Epidermal melanocyte (primary cell): ENCODE measurements around the gene LRRC31.

Experiments
- DNase-seq: peaks from one replicate; pipeline ENCODE4 v3.0.0; 2011; ENCODE audit warnings: low spot score; ENCODE audit not compliant: insufficient read length

The LRRC31 gene

GRCh38 chr3:169869484-169870220 is at the start of gene LRRC31:
Gene LRRC31, minus strand, starts transcription at chr3:169869935. Its CDS starts 128 bp downstream, at chr3:169869807.
- no peak for DNase-seq

- DNase-seq = peak; percentile 37
Observed at GRCh38 chr3:169914321-169914720, 44.6 kb upstream of the LRRC31 start.

DNA sequence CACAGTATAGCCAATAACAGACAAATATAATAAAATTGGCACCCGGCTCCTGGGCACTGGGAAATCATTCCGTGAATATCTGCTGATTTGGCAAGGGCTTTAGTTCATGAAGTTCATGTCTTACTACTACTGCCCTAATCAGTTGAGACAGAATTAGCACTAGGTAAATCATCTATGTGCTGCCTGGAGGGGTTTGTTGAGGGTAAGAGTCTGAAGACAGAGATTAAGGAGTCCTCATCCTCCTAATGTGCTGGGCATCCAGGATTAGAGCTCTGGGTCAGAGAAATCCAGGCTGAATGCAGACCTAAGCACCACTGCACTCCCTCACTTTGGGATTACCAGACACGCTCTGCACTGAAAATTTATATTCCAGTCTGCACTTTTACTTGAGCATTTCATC is 43.6 kb upstream of the LRRC31 start:
- DNase-seq = no peak

- DNase-seq = no peak
Observed at GRCh38 chr3:169911272-169911671, 41.5 kb upstream of the LRRC31 start, which contains the start of gene SAMD7. Gene SAMD7, plus strand, starts transcription at chr3:169911572. Its CDS starts 7,927 bp downstream, at chr3:169919499.

DNA sequence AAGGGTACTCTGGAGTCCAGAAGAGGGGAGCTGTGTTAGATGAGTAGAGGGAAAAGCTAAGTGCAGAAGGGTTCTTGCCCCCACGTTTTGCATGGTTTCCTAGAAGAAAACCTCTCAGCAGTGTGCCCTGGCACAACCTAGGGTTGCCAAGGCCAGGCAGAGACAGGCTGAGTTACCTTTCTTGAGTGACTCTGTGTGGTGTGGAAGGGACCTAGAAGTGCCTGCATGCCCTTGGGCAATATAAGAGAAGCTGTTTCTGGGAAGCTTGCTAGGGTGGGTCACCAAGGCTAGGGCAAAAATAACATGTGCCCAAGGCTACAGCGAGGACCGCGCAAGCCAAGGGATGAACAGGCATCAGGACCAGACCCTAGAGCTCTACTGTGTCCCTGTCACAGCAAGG is 38.2 kb upstream of the LRRC31 start:
- no peak for DNase-seq

DNA sequence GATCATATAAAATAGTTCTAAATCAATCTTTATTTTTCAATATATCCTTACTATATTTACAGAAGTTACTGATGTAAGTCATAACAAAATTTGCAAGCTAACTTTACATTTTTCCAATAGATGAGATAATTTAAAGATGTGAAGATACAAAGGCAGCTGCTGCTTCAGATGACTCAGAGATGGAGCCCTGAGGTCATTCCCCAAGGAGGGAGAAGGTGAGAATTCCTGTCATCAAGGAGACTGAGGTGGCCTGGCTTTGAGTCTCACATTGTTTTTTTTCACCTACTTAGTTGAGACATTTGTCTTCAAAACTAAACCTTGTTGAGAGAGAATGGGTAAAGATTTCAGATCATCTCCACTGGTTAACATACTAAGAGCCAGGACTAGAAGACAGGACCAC is 37.7 kb upstream of the LRRC31 start:
- DNase-seq = no peak

- DNase-seq = no peak
Observed at GRCh38 chr3:169905404-169905803, 35.7 kb upstream of the LRRC31 start.

DNA sequence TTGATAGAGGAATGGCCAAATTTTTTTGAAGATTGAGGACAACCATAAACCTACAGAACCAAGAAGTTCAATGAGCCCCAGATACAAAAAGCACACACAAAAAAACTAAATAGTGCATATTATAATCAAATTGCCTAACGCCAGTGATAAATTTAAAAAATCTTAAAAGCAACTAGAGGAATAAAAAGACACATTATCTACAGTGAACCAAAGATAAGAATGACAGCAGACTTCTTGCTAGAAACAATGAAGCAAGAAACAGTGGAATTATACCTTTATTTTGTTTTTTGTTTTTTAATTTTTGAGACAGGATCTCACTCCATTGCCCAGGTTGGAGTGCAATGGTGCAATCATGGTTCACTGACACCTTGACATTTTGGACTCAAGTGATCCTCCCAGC is 31.7 kb upstream of the LRRC31 start:
- no peak for DNase-seq

DNA sequence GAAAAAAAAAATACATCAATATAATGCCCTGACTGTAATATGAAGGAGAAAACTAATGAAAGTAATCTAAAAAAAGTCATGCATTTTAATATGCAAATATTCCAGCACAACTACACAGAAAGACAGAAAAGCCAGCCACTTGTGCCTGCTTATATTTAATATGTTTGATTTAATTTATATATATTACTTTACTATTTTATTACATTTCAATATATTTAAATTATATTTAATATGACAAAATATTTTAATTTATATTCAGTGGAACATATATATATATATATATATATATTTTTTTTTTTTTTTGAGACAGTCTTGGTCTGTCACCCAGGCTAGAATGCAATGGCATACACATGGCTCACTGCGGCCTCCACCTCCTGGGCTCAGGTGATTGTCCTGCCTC is 27.5 kb upstream of the LRRC31 start:
- DNase-seq = no peak

DNA sequence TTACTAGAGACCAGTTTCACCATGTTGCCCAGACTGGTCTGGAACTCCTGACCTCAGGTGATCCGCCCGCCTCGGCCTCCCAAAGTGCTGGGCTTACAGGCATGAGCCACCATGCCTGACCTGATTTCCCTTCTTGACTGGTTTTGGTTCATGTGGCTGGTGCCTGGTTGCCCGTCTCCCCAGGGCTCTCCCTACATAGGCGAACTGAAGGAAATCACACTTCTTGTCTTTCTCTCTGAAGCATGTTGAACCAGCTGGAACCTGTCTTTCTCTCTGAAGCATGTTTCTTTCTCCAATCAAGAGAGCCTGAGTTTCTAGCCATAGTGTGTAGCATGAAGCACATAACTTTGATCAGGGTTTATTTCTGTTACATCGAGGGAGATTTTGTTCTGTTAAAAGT is 25.3 kb upstream of the LRRC31 start:
- DNase-seq = no peak

- DNase-seq = no peak
Observed at GRCh38 chr3:169894110-169894509, 24.4 kb upstream of the LRRC31 start.

DNA sequence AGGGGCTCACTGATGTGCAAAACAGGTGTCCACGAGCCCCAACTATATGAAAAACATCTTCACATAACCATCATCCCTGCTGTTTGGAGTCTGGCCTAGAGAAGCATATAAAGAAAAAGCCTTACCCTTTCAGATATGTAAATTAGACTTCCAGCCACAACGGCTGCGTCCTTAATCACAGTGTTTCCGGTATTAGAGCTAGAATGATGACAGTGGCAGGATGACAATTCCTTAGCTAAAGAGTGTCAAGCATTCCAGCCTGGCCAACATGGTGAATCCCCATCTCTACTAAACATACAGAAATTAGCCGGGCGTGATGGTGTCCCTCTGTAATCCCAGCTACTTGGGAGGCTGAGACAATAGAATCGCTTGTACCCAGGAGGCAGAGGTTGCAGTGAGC is 22.2 kb upstream of the LRRC31 start:
- no peak for DNase-seq

DNA sequence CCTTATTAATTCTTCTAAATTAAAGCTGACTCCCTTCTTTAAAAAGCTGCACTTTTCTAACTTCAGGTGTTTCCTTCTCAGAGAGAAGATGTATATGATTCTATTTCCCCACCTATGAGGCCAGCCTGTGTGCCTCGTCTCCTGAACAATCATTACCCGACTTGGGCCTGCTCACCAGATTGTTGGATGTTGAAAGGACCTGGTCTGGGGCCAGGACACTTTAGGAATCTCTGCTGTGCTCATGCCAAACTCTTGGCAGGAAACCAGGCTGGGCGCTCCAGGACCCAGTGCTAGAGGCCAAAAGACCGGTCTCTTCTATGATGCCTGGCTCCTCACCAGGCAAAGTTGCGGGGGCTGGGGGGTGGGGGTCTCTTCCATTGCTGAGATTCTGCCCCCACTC is 16.9 kb upstream of the LRRC31 start:
- DNase-seq = peak; percentile 45

DNA sequence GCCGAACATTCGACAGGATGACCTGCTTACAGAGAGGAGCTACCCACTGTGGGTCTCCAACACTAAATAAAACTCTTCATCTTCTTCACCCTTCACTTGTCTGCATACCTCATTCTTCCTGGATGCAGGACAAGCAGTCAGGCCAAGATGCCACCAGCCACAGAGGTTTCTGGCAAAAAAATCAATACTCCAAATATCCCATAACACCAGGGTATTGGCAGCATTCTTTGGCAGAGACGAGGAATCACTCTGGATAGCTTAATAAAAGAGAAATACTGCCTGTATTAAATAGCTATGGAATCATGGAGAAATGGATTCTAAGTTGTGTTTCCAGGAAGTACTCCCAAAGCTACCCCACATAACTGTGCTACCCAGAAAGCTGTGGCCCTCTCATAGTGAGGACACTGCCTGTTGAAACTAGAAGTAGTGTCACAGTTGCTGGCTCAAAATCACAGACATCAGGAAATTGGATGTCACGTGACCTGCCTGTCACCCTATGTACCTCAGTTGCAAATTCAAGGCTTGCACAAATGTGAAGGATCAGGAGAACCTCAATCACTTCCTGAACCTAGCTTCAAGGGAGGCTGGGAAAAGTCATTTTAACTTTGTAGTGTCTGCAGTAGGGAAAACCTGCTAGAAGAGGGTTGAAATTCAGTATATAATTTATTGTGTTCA is 11.0 kb upstream of the LRRC31 start:
- no peak for DNase-seq

DNA sequence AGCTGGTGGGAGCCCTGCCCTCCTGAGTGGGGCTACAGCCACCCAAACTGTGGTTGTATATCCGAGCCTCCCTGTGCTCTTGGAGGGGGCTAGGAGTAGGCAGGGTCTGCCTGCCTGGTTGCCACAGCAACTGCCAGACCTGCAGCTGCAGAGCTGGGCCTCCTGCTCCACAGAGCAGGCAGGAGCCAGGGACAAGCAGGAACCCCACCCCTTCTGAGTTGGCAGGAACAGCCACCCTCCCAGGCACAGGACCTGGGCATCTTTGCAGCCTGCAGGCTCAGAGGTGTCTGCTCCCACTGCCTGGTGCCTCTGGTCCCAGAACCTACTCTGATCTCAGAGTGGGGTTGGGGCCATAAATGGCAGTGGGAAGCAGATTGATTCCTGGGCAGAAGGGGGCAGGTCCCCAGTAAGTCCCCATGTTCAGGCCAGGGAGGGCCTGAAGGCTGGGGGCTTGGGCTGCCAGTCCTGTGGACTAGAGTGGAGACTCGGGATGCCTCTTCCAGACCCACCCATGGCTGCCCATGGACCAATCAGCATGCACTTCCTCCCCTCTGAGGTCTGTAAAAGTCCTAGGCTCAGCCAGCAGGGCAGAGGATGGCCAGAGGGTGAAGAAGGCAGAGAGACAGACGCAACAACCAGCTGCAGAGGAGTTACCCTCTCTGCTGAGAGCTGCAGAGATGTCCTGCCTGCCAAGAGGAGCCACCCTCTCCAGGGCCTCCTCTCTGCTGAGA is 10.3 kb upstream of the LRRC31 start:
- DNase-seq = no peak

GRCh38 chr3:169879013-169879557 is 9.3 kb upstream of the LRRC31 start:
- DNase-seq = no peak

DNA sequence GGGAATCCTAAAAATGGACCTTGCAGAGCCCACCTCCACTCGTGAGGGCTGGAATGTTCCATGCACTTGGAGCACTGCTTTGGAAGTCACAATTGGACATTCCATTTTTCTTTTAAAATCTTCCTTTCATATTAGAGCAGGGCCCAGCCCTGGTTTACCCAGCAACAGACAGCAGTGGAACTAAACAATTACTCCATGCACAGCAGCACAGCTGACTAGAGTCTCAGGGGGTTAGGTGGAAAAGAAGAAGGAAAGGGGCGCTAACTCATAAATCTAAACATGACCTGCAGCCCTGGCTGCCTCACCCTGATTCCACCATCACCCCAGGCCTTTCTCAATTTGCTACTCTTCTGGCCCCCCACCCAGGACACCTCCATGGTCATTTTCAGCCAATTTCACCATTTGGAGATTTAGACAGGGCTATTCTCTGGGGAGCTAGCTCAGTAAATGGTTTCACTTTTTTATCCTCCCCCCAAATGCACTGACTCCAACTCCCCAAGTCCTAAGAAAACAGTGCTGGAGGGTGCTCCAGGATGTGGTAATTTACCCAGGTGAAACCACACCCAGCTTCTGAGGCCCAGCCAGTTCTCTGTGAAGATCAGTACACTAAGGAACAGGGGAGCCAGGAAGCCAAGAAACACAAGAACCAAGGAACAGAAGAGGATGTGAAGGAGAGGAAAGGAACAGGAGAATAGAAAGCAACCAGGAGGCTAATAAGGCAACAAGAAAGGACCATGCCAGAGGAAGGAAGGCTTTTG is 1.6 kb upstream of the LRRC31 start:
- DNase-seq = no peak

- no peak for DNase-seq
Observed at GRCh38 chr3:169868369-169868768, 1.4 kb downstream of the LRRC31 start.

- DNase-seq = no peak
Observed at GRCh38 chr3:169867584-169868210, 2.0 kb downstream of the LRRC31 start.

DNA sequence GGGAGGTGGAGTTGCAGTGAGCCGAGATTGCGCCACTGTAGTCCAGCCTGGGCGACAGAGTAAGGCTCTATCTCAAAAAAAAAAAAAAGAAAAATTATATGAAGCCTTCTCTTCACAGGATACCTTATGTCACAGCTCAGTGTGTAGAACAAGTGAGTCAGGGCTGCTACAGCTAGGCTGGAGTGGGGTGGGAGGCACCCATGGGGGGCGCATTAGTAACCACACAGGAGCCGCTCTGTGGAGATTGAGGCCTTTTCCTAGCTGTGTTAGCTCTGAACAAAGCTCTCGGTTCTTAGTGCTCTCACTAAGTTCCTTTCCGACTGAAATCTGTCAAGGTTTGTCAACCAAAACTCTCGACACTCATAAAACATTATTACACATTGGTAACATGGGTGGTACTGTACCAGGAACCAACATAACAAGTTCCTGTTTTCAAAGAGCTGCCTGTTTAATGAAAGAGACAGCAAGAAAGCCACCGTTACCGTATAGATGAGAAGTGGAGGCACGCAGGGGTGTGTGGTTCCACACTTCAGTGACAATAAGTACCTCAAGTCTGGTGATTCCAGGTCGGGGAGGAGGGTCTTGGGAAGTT is 4.5 kb downstream of the LRRC31 start:
- DNase-seq = no peak
